ENCODE data around the gene GSTO2.

Gene GSTO2

DNA sequence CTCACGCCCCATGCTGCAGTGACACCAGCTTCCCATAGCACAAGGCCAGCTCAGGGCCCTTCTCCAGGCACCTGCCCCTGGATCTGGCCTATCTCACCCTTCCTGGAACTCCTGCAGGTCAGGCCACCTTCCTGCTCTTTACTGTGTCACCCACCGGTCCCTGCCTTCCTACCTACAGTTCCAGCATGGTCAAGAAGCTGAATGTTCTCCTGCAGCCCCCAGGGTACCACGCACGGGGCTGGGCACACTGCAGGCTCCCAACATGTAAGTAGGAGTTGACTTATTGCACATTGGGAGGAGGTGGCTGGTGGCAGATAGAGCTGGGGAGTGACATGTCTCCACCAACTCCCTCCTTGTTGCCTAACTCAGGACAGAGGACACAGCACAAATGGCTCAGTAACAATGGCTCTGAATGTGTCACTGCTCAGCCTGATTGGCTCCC is 54.8 kb downstream of the GSTO2 start:
- intact Hi-C loops (cut with DNase I) = no loop called here
- DNase-seq = peak in 2 of 10 donors; percentile 12 to 49

DNA sequence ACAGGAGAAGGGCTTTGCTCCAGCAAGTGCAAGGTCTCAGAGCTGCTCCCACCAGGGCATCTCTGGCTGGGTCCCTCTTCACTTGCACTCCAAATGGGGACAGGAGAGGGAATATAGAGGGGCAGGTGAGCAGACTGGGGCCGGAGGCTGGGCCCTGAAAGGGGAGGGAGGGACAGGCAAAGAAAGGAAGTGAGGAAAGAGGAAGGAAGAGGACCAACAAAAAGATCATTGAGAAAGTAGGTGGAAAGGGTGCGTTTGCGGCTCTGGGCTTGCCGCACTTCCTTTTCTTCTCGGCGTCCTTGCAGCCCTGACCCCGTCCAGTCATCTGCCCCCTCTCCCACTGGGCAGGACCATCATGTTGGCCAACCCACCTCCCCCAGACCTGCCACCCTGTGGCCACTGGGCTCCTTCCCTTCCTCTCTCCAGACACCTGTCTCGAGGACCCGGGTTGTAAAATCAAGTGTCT is 55.3 kb downstream of the GSTO2 start:
- intact Hi-C loops (cut with DNase I) = no loop called here
- peak in 2 of 10 donors; percentile 16 to 77 for DNase-seq

- intact Hi-C loops (cut with DNase I) = no loop called here
- peak in 2 of 10 donors; percentile 61 to 69 for DNase-seq
These were observed 55.9 kb downstream of the GSTO2 start for GRCh38 chr10:104324931-104325330.

GRCh38 chr10:104325436-104326435 is 56.8 kb downstream of the GSTO2 start:
- DNase-seq = peak in 2 of 10 donors; percentile 71 to 81
- intact Hi-C loops (cut with DNase I) = no loop called here

DNA sequence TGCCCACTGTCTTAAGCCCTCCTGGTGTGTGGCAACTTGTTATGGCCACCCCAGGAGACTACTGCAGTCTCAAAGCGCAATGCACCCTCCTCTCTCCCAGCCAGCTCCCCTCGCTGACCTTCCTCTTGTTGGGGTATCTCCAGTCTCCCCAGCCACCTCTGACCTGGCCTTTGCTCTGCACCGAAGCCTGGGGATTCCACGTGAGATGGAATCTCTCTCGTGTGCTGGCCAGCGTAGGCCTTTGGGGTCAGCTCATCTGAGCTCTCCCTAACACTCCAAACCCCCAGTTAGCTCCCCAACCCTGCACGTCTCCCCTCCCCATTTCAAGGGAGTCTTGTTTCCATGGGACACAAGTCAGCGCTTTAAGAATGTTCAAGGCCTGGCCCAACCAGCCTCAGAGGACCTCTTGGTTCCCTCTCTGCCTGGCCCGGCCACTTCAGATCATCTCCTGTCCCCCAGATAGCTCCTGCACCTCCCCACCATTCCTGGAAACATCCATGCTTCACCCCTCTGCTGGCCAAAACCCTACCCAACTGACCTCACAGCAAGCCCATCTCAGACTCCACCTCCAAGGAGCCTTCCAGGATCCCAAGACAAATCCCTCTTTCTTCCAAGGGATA is 58.1 kb downstream of the GSTO2 start:
- intact Hi-C loops (cut with DNase I) = no loop called here
- DNase-seq = peak in 2 of 10 donors; percentile 12 to 69

- intact Hi-C loops (cut with DNase I) = no loop called here
- peak in 5 of 10 donors; percentile 34 to 85 (median 52) for DNase-seq
These were observed 59.0 kb downstream of the GSTO2 start for GRCh38 chr10:104327745-104328645.

GRCh38 chr10:104328646-104328895 is 59.6 kb downstream of the GSTO2 start:
- intact Hi-C loops (cut with DNase I) = no loop called here
- peak in 1 of 10 donors; percentile 63 for DNase-seq

DNA sequence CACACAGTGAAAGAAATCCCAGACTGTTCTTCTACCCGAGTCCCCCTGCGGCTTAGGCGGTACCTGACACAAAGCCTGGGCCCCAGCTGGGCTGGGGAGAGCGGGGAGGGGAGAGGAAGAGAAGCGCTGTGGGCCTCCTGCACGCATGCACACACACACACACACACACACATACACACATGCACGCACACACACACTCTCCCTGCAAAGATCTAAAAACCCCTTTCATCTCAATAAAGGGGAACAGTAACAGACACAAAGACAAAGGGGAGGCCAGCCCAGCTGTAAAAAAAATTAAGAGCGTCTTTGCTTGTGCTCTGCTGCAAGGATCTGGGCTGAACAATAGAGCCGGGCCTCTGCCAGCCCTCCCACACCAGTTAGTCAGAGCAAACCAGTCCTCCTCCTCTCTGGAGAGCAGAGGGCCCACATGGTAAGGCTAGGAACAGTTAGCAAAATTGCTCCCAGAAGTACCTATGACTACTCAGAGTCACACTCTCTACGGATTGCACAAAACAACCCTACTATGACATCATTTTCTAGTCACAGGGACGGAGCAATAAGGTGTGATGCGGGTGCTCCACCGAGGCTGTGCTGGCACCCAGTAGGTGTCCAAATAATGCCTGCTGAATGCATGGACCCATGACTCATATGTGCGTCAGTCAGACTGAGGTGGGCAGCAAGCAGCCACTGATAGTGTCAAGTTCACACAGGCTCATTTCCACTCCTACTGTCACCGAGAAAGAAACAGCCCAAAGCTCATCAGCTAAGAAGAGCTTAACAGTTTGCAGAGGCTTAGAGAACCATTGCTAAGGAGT is 60.1 kb downstream of the GSTO2 start:
- intact Hi-C loops (cut with DNase I) = no loop called here
- peak in 7 of 10 donors; percentile 53 to 93 (median 71) for DNase-seq

DNA sequence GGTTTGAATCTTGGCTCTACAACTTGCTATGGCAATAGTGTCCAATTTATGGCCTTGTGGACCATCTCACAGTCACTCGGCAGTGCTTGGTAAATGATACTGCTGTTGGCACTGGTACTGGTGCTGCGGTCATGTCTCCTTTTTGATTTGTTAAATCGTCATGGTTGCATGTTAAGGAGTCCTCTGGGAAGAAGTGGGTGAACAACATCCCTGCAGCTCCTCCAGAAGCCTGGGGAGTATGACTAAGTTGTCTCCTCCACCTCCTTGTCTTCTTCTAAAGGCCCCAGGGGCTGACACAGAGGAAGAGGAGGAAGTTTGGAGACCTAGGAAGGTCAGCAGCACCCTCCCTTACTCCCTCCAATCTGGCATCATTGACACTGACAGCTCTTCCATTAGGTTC is 60.8 kb downstream of the GSTO2 start:
- intact Hi-C loops (cut with DNase I) = no loop called here
- peak in 1 of 10 donors; percentile 17 for DNase-seq

GRCh38 chr10:104330168-104331110 is 61.5 kb downstream of the GSTO2 start:
- intact Hi-C loops (cut with DNase I) = no loop called here
- DNase-seq = peak in 2 of 10 donors; percentile 5 to 79

DNA sequence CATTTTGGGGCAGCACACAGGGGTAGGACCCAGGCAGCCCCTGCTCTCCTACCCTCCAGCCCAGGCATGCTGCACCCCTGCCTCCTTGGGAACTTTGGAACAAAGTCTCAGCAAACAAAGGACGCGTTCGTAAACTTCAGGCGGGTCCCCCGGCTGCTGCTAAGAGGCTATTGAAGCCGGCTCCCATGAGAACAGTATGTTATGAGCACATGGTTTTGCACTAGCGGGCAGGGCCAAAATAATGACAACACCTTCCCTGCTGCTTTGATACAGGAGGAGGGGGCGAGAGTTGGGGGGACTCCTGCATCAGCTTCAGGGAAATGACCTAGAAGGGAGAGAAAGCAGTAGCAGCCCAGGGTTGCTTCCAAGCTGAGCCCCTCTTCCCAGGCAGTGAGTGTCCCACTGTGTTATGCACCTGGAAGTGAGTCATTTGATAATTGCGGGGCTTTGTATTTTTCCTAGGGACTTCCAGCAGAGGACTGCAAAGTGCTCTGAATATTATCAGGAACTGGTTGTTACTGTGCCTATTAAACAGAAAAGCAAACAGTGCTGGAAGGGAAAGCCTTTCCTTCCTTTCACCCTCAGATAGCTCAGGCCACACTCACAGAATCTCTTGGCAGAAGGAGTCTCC is 62.3 kb downstream of the GSTO2 start:
- intact Hi-C loops (cut with DNase I) = no loop called here
- peak in 2 of 10 donors; percentile 15 to 61 for DNase-seq

GRCh38 chr10:104332243-104333031 is 63.5 kb downstream of the GSTO2 start:
- intact Hi-C loops (cut with DNase I) = no loop called here
- peak in 2 of 10 donors; percentile 11 to 16 for DNase-seq

DNA sequence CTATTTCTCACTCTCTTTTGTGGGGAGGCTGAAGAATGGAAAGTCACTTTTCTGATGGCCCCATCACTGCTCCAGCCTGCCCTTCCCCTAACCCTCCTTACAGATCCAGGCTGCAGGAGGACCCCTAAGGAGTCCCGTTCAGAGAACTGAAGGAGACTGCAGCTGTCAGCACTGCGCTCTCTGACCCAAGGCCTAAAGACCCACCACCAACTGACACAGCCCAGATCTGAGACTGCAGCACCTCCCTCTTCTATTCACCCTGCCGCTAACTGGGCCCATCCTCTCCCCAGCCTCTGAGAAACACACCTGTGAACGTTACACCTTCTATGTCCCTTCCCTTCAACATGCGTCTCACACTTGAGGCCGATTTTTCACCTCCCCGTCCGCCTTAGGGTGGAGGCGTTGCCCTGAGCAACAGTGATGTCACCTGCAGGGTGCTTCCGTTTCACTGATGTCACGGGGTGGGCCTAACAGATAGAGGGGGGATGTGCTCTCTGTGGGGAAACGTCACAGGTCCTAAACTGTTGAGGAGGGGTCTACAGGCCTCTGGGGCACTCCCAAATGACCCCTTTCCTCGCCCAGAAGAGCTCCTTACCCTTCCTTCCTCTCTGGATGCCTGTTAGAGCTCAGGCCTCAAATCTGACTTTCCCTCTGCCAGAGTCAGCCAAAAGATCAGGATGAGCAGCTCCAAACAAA is 64.2 kb downstream of the GSTO2 start:
- DNase-seq = peak in 2 of 10 donors; percentile 11 to 29

GRCh38 chr10:104333728-104334373 is 64.9 kb downstream of the GSTO2 start:
- peak in 1 of 10 donors; percentile 56 for DNase-seq
- intact Hi-C loops (cut with DNase I) = no loop called here

More for the DNA sequence above, 64.2 kb downstream of the GSTO2 start:
- intact Hi-C loops (cut with DNase I) = no loop called here

GRCh38 chr10:104334561-104334960 is 65.6 kb downstream of the GSTO2 start:
- intact Hi-C loops (cut with DNase I) = no loop called here
- DNase-seq = peak in 1 of 10 donors; percentile 45
